Activated naive CD4-positive, alpha-beta T cell treated with Interleukin-2 at 50 U/mL for 16 hours (primary cell): ENCODE data around the gene ST6GALNAC5.
"Not testable (repeated sequence)": the region's sequence is repeated elsewhere in the genome, so short reads cannot be mapped to it uniquely, and the experiment has no call there.

Source experiments
- DNase-seq: peaks from one replicate; pipeline ENCODE4 v3.0.0-alpha.2; 2020

Gene ST6GALNAC5

DNA sequence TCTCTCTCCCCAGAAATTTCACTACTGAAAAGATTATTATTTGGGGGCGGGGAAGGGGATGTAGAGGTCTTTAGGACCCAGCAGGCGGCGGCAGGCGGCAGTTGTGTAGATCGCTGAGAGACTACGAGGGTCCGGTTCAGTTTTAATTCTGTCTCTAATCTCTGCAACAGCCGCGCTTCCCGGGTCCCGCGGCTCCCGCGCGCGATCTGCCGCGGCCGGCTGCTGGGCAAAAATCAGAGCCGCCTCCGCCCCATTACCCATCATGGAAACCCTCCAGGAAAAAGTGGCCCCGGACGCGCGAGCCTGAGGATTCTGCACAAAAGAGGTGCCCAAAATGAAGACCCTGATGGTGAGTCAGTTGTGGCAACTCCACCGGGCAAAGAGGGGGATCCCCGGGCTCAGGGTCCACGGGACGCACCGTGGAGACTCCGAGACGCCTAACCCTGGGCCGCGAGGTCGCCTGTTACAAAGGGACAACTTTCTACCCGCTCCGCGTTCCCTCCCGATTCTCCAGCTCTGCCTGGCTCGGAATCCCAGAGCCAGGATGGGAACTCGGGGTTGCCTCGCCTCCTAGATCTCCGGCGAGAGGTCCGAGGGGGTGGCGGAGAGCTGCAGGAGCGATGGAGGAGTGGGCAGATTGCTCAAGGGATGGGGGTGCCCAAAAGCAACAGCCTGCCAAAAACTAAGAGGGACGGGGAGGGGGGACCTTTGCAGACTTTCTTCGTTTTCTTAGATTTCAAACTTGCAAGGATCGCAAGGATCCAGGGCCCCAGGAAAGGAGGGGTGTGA, at the start of gene ST6GALNAC5:
ST6GALNAC5 (plus strand) TSS at position 139 of the 789 bp plus-strand sequence.
- DNase-seq = no peak

DNA sequence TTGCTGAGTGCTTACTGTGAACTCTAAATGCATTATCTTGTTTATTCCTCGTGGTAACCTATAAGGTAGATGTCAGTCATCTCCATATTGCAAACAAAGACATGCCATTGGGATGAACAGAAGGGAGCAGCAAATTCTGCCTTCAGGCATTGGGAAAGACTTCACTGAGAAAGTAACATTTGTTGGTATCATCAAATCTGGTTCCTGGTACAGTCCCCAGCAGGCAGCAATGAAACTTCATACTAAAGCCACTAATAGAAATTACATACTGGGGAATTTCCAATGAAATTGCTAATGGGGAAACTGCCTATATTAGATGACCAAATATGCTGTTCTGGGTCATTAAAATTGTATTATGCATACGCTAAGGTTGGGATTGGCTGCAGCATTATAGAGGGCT, 47.3 kb upstream of the ST6GALNAC5 start:
- DNase-seq = no peak

DNA sequence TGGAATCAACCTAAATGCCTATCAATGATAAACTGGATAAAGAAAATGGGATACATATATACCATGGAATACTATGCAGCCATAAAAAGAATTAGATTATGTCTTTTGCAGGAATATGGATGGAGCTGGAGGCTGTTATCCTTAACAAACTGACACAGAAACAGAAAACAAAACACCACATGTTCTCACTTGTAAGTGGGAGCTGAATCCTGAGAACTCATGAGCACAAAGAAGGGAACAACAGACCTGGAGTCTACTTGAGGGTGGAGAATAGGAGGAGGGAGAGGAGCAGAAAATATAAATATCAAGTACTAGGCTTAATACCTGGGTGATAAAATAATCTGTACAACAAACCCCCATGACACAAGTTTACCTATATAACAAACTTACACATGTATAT, 44.3 kb upstream of the ST6GALNAC5 start:
- not testable (repeated sequence) for DNase-seq

DNA sequence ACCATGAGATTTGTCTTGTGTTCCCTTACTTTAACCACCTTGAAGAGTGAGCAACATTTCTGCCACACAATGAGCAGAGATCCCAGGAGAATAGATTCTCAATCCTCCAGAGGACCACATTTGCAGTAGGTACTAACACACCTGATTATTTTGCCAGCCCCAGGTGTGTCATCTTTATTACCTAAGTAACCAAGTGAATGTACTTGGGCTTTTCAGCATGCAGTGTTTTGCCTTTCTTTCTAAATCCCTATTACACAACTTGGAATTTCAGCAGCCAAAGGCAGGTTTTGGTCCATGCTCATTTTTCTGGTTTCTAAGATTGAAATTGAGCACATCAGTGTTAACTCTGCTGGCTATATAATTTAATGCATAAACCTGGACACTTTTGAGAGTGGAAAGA, 43.2 kb upstream of the ST6GALNAC5 start:
- DNase-seq = no peak

DNA sequence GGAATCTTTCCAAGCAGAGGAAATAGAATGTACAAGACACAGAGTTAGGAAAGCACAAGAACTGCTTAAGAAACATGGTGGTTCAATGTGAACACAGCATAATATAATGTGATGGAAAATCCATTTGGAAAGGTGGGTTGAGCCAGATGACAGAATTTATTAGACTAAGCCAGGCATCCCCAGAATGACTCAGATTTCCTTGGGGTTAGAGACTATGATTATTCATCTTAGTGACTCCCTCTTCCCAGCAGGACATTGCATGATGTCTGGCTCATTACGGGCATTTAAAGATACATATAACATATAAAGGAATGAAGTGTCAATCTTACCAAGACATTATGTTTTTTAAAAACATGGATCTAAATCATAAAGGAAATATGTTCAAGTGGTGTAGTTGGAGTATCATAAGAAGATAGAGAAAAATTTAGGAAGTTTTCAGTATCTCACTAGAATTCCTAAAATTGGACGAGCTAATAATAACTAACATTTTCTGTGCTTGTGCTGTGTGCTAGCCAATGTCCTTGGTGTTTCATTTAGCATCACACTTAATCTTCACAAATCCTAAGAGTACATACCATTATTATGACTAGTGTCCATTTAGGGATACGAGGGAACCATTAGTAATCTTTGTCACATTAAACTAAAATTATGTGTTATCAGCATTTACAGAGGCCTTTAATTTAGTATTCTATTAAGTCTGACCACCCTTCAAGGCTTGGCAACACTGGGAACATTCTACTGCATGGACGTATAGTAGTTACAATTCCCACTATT, 41.0 kb upstream of the ST6GALNAC5 start:
- no peak for DNase-seq

DNA sequence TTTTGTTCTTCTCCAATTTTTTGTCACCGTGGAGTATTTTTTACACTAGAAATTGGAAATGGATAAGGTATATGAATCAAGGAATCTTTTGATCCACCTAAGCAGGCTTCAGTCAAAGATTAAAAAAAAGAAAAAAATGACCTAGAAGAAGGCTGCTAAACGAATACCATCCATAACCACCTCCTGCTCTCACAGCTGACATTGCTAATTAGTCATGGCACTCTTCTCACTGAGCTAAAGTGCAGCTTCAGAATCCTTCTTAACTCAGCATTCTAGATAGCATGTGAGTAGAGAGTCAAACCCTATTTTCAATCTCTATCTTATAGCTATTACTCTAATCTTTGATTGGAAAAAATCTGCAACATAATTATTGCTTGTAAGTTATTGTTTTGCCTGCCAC, 40.2 kb upstream of the ST6GALNAC5 start:
- DNase-seq = no peak

DNA sequence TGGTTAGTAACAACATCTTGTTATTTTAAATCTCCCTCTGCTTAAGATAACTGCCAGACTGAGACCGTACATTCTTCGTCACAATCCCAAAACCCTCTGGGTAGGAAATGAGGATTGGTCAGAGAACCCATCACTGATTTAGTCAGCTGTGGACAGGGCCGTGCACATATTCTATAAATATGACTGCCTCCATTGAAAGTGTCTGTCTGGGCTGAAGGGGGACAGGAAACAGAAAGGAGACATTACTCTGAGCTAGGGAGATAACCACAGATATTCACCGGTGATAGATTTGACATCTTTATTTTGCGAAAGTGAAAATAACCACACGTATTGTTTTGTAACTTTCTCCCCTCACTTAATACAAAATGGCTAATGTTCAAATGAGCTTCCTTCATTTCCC, 36.9 kb upstream of the ST6GALNAC5 start:
- DNase-seq = no peak

DNA sequence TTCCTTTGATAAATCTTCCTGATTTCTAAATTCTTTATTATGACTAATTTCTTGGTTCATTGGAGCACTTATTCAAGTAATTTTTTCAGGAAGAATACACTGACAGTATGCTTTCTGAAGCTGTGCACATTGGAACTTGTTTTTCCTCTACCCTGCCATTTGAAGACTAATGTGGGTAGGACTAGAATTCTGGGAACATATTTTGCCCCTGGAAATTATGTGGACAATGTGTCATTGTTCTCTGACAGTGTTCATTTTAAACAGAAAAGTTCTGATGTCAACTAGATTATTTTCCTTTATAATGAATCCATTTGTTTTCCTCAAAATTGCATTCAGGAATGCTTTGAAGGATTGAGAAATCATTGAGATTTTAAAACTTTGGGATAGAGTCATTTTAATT, 34.8 kb upstream of the ST6GALNAC5 start:
- DNase-seq = no peak

DNA sequence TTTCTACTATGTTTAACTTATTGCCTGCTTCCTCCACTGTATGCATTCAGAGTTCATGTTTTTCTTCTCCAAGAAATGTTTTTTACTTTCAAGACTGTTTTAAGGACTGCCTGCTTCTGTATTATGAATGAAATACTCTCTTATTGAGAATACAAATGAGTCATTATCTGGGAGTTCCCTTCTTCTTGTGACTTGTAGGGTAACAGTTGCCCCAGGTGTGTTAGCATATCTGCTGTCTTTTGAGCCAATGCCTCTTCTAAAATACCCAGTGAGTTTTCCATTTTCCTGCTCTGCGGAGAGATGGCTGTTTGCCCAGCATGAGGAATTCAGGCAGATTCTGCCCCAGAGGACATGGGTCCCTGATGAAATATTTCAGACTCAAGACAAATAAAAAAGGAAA, 34.1 kb upstream of the ST6GALNAC5 start:
- no peak for DNase-seq

DNA sequence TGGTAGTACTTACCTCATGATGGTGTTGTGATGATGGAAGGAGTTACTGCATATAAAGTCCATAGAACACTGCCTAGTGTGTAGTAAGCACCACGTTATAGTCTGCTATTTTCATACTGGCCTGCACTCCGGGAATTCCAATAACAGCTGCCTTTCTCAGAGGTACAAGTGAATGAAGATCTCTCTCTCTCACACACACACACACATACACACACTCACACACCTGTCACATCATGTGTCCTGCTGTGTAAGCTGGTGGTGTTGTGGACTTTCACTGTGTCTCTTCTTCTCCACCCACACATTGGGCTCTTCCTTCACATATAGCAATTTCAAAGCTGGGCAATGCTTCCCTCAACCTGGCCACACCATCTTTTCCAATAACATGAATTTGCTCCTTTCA, 33.4 kb upstream of the ST6GALNAC5 start:
- no peak for DNase-seq

DNA sequence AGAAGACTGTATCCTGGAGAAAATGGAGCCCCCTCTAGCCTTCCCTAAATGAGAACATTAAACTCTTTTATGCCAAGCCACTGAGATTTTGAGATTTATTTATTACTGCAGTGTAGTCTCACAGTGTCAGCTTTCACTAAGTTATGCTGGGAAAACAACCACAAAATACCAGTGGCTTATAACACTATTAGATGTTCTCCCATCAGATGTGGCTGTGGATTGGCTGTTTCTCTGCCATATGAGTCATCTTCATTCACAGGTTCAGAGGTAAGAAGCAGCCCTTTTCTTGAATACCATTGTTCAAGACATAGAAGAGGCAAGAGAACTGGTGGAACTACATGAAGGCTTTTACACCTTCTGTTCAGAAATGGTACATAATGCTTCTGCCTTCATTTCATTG, 32.1 kb upstream of the ST6GALNAC5 start:
- no peak for DNase-seq

DNA sequence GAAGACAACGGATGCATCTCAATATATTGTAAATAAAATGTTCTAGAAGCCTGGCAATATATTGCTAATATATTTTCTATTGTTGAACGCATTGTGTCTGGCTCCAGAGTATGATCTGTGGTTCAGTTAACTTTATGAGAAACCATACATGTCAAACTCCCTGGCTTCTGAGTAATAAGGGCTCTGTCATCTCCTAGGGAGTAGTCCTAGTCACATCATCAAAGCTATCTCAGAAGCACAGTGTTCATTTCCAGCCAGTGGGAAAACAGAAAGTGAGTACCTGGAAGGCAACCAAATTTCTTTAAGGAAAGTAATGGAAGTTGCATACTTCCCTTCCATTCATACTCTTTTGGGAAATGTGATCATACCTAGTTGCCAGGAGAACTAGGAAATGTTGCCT, 27.0 kb upstream of the ST6GALNAC5 start:
- no peak for DNase-seq

DNA sequence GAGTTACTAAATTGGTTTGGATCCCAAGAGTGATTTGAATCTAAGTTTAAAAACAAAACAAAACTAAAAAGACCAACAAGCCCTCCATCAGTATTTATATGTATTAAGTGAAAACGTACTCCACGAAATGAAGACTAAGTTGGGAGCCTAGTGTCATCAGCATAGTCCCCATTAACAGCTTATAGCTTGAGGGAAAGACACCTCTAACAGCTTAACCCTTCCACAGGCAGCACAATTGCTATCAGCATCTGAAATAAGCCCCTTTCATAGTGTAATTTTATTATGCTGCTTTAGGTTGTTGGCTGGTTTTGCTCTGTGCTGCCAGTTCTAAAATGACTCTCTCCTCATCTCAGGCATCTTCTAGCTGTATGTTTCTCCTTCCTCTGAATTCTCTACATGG, 25.8 kb upstream of the ST6GALNAC5 start:
- DNase-seq = no peak

DNA sequence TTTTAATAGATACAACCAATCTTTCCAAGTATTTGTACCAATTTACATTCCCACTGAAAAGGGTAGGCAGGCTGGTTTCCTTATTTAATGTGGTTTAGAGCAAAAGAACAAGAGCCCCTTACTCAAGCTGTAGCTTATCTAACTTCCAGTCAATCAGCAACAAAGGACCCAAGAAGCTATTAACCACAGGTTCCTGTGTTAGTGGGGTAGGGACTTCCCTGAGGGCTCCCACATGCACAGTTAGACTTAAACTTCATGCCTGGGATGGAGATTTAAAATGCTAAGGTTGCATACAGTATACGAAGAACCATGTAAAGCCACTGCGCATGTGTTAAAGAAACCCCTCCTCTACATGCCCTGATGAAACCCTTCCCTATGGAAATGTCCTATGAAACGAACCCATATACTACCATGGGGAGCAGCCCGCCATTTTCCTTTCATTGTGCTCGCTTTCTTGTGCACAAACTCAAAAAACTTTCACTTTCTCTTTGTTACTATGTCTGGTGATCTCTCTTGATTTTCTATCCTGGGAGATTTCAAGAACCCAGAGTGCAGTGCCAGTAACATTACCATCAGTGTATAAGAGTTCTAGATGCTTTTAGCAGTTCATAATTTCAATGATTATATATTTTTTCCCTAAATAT, 23.3 kb upstream of the ST6GALNAC5 start:
- no peak for DNase-seq

DNA sequence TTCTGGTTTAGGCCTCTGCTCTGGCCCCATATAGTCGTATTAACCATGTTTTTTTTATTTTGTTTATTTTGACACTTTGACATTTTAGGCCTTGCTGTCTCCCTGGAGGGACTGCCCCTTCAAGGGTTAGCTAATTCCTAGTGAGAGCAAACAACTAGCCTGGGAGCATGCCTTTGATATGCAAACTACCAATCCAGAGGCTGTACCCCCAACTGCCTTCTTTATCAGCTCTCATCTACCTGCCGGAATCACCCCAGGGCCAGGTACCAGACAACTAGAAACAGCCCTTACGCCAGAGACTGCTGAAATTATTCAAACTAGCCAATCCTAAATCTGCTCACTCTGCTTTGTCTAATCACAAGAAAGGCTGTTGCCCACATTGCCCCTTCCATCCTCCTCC, 13.0 kb upstream of the ST6GALNAC5 start:
- DNase-seq = no peak

DNA sequence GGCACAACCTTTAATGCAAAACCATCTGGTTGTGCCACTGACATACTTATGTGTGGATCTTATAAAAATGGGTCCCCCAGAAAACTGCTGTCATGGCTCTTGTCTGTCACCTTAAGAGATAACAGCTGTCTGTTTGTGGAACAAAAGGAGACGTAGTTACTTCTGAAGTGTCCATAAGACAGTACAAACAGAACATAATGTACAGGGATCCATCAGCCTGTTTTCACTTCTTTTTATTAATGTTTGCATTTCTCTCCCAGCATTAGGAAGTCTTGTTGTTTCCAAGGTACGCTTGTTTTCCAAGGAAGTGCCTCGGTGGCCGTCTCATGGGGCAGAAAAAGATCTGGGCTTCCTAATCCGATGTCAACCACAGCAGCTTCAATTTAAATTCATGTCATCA, 11.2 kb upstream of the ST6GALNAC5 start:
- DNase-seq = no peak

DNA sequence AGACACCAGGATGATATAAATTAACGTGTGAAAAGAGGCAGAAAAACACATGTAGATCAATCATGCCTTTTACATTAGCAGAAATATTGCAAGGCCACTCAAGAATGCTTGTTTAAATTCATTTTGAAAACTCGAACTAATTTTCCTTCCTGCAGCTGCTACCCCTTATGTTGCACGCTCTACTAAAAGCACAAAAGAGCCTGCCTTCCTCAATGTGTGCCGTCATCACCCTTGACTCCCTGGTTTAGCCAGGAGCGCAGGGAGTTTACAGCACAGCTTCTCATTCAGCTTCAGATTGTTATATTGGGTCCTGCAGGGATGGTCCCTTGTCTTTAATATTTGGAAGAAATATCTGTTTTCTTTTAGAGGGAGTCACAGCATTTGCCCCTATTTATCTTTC, 10.1 kb upstream of the ST6GALNAC5 start:
- DNase-seq = no peak

DNA sequence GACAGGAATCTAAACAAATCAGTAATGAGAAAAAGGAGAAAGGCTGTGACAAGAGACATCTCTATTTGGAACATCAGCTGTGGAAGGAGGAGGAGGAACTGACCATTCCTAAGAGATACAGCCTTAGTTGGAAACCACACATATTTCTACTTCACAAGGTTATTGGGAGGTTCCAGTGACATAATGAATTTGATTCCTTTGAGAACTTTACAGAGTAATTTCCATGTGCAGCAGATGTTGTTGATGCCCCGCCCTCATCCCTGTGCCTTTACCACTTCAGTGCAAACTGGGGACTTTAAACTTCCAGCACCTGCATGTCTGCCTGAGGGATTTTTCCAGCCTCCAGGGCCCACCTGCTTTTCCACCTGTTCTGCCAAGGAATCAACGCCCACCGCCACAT, 9.3 kb upstream of the ST6GALNAC5 start:
- DNase-seq = no peak

DNA sequence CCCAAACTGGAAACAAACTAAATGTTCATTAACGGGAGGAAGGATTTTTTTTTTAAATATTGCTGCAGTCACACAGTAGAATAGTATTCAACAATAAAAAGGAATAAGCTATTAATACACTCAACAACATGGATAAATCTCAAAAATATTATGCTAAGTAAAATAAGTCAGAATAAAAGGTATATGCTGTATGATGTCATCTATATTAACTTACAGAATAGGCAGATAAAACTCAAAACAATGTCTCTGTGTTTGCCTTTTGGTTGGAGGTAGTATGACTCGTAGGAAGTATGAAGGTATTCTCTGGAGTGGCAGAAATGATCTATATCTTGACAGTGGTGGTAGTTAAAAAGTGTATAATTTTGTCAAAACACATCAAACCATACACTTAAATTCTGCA, 6.1 kb upstream of the ST6GALNAC5 start:
- no peak for DNase-seq

DNA sequence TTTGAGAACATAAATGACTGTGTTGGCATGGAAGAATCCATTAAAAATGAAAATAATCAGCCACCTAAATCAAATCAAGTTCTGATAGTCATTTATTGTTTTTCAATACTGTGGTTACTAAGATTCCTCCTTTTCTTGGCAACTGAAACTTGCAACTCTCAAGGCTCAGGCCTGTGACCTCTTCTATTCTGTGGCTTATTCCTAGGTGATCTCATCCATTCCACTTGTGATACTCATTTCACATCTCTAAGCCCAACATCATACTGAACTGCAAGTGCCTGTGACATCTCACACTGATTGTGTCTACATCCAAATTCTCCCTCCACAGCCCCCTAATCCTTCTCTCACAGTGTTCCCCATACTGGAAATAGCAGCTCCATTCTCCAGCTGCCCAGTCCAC, 4.8 kb upstream of the ST6GALNAC5 start:
- DNase-seq = no peak

DNA sequence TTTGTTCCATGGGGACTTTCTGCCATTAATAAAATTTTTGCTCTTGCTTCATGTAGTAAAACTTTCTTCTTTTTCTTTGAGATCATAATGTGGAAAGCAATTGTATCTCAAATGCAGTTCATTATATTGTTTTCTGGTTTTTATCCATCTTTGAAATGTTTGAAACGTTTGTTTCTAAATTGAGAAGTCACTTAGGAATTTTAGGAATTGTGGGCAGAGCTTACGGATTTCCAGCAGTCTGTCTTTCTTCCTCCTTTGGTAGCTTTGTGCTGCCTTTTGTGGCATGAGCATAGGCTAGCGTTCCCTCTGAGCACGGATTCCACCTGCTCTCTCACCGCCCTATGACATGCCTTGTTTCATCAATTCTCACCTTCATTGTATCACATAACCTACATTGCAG, 2.9 kb upstream of the ST6GALNAC5 start:
- no peak for DNase-seq

DNA sequence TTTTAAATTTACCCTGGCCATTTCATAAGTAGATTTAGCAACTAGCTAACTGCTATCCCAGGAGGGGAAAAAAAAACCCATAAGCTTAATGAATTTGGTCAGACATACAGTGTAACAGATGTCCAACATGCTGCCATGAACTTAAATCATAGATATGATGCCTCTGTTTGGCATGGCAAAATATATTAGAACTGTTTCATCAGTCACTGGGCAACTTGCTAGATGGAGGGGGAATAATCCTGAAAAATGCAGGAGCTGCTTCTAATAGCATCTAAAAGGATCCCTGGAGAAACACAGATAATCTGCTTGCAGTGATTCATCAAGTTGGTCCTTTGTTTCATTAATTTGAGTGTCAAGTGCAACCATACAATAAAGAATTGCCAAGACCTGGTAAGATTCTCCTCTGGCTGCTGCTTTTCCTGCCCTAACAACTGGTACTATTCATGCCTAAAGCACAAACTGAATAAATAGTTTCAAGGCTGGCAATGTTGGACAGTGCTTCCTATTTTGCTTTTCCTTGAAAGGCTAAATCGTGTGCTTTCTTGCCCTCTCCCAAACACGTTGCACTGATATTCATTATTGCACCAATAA, 1.5 kb upstream of the ST6GALNAC5 start:
- DNase-seq = no peak

DNA sequence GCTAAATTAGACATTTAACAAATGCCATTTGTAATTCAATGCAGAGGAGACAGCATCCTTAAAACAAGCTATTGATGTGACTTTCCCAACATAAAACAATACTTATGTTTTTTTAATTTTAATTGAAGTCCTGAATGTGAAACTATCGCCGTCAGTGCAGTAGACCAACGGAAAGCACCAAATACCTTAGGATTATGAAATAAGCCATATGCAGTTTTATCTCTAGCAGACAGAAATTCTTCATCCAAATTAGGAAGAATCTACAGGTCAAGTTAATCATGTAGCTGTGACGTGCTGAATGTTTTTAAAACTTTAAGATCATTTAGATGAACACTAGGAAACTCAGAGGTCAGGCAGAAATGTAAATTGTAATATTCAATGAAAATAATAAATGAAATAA, 714 bp upstream of the ST6GALNAC5 start:
- no peak for DNase-seq
